GM12872 (cell line): ENCODE results near the gene PAK4.

Experiments
- CTCF ChIP-seq: IDR thresholded peaks from 3 replicates; pipeline ENCODE4 v1.5.1; 2011; ENCODE audit warnings: low read depth, mild to moderate bottlenecking, low read length, moderate library complexity; ENCODE audit not compliant: insufficient read depth

PAK4 gene

DNA sequence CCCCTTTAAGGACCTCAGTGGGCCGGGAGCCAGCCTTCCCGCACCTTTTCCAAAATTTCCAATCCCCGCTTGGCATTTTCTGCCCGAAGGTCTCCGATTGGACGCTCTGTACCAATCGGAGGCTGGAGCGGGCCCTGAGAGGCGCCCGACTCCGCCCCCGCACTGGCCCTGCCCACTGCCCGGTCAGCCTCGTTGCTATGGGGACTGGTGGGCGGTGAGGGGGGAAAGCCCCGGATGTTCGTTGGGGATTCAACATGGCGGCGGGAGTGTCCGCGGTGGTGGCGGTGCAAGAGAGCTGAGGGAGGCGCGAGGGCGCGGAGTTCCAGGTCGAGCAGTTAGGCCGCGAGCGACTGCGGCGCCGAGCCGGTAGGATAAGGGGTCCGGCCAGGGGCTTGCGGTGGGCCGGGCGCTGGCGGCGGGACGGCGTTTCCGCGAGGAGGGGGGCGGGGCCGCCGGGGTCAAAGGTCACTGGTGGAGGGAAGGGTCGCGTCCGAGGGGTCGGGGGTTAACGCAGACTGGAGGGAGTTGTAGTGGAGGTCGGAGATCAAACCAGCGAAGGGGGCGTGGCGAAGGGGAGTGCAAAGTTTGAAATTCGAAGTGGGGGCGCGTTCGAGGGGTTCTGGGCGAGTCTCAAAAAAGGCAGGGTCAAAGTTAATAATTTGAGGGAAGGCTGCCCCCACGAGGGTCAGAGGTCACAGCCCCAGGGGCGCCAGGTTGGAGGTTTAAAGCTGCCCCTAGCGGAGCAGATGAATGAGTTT is at the start of gene PAK4:
TSS of gene PAK4 (plus strand) at position 233 of the 758 bp plus-strand sequence. CDS start 43,768 bp downstream, outside the sequence.
- TF ChIP-seq CTCF: no peak

DNA sequence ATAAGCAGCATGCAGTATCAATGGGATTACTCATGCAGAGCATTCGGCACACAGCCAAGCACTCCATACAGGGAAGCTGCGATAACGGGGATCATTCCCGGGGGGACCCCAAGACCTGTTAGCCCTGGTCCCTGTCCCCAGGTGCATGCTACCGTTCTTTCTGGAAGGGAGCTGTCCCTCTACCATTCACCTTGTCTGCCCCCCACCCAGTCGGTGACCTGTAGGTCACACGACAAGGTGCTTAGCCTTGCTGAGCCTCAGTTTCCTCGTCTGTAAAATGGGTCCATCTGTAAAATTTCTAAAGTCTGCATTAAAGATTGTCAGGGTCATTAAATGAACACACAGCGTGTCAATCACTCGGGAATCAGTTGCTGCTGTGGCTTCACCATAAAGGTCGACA is 48.3 kb upstream of the PAK4 start:
- TF ChIP-seq CTCF: no peak

DNA sequence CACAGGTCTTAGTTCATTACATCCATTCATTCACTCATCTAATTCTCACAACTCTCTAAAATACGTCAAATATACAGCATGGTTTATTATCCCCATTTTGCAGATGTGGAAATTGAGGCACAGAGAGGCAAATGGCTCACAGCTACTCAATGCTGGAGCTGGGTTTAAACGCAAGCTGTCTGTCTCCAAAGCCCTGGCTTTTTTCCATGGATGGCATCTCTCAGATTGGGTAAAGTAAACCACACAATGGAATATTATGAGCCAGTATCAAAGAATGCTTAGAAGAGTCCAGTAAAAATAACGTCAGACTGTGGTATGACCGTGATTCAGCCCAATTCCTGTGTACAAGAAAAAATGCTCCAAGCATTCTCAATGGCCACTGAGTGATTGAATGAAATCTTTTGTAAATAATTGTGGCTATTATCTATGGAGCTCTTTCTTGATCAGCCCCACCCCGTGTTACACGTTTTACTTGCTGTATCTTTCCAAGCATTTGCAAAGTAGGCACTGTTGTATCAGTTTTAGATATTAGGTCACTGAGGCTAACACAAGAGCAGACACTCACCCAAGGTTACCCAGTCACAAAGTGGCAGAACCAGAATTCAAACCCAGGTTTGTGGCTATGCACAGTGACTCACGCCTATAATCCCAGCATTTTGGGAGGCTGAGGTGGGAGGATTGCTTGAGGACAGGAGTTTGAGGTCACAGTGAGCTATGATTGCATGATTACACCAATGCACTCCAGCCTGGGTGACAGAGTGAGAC is 47.0 kb upstream of the PAK4 start:
- no peak for TF ChIP-seq CTCF

- no peak for TF ChIP-seq CTCF
Observed at GRCh38 chr19:39080431-39080830, 45.2 kb upstream of the PAK4 start.

DNA sequence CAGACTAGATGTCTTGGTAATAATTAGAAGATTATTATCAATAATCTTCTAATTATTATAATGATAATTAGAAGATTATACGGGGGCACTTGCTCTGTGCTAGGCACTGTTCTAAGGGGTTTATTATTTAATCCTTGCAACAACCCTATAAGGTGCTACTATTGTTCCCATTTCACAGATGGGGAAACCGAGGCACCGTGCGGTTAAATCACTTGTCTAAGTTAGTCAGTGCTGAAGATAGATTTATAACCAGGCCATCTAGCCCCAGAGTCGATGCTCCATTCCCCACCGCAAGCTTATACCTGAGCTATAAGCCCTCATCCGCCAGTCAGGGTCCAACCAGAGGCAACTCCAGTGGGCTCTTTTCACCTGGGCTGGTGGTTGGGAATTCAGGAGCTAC is 43.4 kb upstream of the PAK4 start:
- TF ChIP-seq CTCF: no peak

- TF ChIP-seq CTCF: no peak
Observed at GRCh38 chr19:39082745-39083598, 42.6 kb upstream of the PAK4 start.

DNA sequence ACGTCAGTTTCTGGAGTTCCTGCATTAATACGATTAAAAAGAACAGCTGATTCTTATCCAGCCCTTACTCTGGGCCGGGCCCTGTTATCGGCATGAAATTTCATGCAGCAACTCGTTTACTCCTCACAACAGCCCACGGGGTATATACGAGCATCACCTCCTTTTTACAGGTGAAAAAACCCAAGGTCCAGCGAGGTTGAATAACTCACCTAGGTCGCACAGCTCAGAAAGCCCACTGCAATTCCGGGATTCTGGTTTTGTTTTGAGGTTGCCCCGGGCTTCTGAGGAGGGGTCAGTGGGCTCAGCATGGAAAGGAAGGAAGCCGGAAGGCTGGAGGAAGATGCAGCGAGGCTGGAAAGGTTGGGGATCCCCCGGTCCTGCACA is 42.0 kb upstream of the PAK4 start:
- no peak for TF ChIP-seq CTCF
